HG03095 (cell line): ENCODE data around the gene TTC7B.

Source experiments
- ATAC-seq: cut with Tn5 transposase; IDR thresholded peaks from one replicate; pipeline ENCODE4 v1.9.1; 2021; ENCODE audit warnings: moderate library complexity; ENCODE audit not compliant: unreplicated experiment

TTC7B gene

DNA sequence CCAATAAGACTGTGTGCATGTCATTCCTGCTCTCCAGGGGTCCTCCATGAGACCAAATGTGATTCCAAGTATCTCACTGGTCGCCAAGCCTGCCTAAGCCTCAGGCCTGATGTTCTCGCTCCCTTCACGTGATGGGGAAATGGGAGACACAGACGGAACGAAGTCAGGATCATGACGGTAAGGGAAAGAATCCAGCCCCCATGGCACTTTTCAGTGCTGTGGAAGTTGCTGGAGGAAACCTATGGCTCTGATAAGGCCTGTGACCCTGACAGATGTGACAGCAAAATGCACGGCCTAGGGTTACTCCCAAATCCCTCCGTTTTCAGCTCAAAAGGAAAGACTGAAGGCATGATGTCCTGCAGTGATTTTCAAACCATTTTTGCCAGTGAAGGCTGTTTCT is 234.5 kb downstream of the TTC7B start:
- ATAC-seq: no peak

DNA sequence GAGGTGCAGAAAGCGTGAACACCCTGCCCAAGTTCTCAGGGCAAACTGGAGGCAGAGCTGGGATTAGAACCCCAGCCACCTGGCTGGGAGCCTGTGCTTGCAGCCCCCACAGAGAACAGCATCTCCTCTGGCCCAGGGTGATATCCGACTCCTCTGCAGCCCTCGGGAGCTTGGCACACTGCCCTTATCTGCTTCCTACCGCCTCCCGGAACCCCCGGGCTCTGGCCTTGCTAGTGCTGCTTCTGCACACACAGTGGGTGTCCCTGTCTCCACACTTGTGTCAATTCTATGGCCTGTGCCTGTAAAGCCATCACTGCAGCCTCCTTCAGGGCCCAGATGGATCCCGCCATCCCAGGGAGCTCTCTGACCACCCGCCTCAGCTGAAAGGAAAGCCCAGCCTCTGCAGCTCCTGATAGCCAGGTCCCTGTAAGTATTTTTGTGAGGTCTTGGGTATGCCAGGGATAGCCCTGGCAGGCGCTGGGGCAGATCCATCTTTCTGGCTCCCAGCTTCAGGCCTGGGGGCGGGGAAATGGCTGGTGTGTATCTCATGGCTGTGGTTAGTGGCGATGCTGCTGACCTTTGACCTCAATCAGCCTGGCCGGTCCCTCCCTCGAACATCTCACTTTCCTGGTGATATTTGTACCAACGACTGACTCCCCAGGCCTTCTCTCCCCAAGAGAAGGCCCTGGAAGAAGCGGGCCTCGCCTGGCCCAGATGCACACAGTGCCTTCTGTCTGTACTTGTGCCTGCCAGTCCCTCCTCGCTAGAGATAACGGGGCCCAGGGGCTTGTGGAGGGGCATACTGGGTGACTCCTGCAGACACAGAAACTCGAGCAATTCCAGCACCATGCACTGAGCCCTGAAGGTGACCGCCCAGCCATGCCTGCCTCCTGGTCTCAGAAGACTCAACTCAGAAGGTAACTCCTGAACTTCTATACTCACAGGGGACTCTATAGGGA is 235.6 kb downstream of the TTC7B start:
- ATAC-seq: no peak

GRCh38 chr14:90579816-90580215 is 236.4 kb downstream of the TTC7B start:
- no peak for ATAC-seq

GRCh38 chr14:90579088-90579487 is 237.1 kb downstream of the TTC7B start:
- ATAC-seq: no peak

- no peak for ATAC-seq
Observed at GRCh38 chr14:90578283-90578985, 237.8 kb downstream of the TTC7B start.

- no peak for ATAC-seq
Observed at GRCh38 chr14:90577661-90578282, 238.5 kb downstream of the TTC7B start.

GRCh38 chr14:90576981-90577660 is 239.1 kb downstream of the TTC7B start:
- no peak for ATAC-seq

DNA sequence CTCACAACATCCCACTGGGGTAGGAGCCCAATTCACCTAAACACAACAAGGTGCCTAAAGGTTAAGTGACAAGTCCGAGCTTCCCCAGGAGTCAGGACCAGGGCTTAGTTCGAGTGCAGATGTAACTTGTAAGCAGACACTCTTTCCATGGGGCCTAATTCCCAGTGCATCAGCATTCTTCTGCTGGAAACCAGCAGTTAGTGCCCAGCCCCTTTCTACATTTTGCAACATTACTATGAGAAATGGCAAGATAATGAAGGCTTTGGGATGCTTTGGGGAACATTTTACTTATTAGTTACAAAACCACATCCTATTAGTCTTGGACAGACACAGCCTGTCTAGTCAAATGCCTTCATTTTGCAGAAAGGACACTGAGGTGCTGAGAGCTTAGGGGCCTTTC is 239.6 kb downstream of the TTC7B start:
- ATAC-seq: no peak

DNA sequence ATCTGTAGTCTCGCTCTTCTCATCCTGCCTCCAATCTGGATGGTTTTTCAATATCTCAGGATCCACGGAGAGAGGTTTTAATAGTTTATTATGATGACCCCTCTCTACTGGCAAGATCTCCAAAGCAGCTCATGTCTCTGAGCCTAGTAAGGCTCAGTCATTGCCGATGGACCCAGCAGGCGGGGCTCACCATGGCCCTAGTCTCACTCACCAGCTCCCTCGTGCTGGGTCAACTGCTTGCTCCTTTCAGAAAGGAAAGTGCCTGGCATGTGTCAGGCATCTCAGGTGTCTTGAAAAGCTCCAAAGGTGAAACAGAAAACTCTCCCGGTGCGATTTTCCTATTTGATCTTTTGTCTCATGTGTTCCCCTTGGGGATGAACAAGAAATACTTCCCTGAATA is 240.4 kb downstream of the TTC7B start:
- ATAC-seq: no peak

- ATAC-seq: no peak
Observed at GRCh38 chr14:90575336-90575735, 240.9 kb downstream of the TTC7B start.

DNA sequence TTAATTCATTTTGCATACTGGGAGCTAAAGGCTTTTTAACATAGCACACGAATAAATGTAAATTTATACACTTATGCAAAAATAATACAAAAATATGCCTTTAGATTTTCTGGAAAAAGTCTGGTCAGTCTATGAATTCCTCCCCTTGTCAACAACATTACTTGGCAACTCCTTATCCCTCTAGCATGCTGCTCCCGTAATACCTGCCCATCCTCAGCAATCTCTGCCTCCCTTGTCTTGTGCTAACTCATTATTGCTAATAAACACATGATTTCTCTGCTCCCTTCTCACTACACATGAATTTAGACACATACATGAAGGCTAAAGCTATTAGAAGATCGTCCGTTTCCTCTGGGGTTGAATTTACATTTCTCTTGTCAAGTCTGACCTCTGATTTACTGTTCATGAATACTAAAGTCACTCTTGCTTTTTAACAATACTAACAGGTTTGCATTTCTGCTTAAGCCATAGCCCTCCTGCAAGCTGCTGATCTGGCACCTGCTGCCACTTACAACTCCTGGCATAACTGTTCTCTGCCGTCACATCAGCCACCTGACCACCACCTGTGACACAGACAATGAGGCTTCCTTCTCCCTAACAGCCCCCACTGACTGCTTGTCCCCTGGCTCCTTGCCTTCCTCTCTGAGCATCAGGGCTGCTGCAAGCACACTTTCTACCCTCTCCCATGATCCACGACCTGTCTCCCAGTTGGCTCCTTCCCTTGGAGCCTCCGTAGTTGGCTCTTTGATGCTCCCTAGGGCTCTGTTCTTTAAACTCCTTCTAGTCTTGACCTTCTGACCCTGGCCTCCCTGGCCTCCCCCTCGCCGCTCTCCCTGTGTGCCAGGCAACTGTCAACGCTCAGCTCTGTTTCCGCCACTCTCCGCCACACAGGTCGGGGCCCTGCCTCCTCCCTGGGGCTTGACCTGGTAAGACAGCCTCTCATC is 241.8 kb downstream of the TTC7B start:
- no peak for ATAC-seq

DNA sequence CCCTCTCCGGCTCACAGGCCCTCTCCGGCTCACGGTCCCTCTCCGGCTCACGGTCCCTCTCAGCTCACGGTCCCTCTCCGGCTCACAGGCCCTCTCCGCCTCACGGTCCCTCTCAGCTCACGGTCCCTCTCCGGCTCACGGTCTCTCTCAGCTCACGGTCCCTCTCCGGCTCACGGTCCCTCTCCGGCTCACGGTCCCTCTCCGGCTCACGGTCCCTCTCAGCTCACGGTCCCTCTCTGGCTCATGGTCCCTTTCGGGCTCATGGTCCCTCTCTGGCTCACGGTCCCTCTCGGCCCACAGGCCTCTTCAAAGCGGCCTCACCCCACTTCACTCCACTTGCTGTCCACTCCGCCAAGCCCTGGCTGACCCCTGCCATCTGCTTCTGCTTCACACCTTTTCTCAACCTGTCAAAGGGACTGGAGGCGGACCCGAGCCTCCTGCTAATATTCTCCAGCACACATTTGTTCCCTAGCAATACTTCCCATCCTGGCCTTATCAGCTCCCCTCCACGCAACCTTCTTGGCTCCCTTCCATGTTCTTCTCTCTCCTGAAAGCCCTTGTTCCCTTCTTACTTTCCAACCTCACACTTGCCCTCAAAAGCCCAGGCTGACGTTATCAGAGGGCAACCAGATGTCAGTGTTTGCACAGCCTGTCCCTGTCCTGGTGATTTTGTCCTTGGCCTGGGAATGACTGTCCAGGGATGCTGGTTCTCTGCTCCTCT is 242.7 kb downstream of the TTC7B start:
- no peak for ATAC-seq

DNA sequence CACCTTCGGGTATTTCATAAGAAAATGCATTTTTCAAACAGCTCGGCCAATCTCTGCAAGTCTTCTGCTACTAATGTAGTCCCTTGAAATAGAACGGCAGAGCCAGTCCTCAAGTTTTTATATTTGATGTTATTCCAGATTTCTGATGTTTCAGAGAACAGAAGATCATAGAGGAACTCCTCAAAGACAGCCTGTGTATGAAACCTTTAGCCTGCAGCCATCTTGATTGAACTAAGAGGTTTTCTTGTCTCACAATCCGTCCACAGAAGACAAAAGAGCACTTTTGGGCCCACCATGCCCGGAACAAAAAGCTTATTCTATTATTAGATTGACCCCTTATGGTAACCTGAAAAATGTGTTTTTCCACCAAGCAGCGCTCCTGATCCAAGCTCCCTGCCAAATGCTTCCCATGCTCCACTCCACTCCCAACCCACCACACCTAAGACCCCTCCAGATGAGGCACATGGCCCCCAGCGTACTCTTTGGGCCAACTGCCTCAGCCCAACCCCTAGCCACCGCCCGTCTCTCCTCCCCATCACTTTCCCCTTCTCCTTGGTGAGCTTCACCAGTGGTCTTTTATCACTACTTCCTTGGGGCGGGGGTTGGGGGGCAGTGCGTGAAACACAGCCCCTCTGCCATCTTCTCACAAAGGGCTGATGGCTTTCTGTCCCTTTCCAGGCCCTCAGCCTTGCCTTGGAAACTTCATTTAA is 243.6 kb downstream of the TTC7B start:
- no peak for ATAC-seq

DNA sequence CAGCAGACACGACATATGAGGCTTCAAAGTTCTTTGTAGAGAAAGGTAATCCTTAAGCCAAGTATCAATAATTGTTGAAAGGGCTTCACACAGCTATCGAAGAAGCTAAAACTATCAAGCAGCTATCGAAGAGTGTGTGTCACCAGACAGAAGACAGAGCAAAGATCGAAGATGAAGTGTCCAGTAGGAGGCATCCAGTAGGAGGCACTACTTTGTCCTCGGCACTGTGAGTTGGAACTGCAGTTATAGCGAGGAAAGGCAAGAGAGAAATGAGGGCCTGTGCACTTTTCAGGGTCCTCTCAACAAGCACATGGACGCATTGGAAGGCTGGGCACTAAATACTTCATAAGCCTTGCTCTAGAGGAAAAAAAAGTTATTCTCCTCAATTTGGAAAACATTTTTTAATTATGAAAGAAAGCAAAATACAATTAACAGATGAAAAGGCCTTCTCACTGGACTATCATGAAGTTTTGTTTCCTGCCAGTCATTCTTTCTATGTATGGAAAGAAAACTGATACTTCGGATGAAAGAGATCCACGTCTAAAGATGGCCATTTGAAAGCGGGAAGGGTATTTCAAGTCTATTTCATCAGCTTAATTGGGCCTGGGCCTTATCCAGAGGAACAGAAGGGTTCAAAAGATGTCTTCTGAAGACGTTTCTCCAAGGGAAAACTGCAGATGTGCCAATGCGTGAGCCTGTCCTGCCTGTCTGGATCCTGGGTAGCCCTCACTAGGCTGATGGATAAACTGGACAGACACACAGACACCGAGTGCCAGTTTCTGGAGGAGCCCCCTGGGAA is 244.9 kb downstream of the TTC7B start:
- no peak for ATAC-seq

- no peak for ATAC-seq
Observed at GRCh38 chr14:90570461-90570860, 245.8 kb downstream of the TTC7B start.

DNA sequence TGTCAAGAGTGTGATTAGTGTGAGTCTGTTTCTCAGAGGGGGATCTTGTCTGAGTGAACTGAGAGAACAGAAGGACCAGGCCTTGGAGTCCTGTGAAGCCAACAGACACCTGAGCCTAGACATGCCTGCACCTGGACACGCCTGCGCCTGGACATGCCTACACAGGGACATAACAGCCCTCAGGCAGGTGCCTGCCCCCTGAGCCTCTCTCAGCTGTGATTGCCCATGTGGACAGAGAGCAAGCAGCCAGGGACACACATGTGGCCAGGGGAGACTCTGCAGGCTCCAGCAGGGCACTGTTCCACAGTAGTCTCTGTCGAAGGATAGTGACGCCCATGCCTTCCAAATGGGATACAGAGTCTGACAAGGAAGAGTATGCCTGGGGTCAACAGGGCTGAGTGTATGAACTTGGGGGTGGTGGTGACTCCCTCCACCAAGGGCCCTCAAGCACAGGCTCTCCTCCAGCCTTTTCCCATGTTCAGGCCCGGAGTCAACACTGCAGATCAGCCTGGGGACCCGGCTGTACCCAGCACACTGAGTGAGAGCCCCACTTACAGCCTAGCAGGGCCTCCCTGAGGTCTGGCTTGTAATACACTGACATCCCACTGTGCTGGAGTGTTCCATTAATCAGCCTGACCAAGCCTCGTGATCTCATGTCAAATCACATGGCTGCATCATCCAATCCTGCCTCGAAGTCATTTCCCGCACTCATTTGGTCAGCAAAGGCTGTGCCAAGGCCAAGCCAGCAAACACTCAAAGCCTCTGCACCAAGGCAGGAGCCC is 246.4 kb downstream of the TTC7B start:
- ATAC-seq: no peak

GRCh38 chr14:90569201-90569600 is 247.0 kb downstream of the TTC7B start:
- ATAC-seq: no peak
